Aorta (tissue), 5 donors: Measurements from ENCODE around the gene AFG1L. TPM values are rescaled to one million over a fixed set of nuclear protein-coding genes. Genes with fewer than 3 reads are reported as not detected.

Source experiments
- ATAC-seq: fragments of 200-7000 bp; cut with Tn5 transposase; one replicate; pipeline ENCODE4 v1.9.1; 2022; ENCODE audit warnings: moderate library complexity; ENCODE audit not compliant: low FRiP score
- DNase-seq, 2 donors: peaks; one replicate each; pipeline ENCODE4 v3.0.0-alpha.2; 2020
- H3K27ac ChIP-seq, 2 donors: one replicate each; pipeline ENCODE4 v1.5.1; 2013; ENCODE audit warnings: low read length in 2 of 2, mild to moderate bottlenecking in 2 of 2, moderate library complexity in 2 of 2, control low read depth in 1 of 2, inconsistent platforms in 1 of 2, low read depth in 1 of 2
- H3K27me3 ChIP-seq, 2 donors: one replicate each; pipeline ENCODE4 v1.6.1; 2013; ENCODE audit warnings: control low read depth in 1 of 2, low read length in 1 of 2, mild to moderate bottlenecking in 1 of 2, moderate library complexity in 1 of 2; ENCODE audit not compliant: insufficient read depth in 2 of 2, control insufficient read depth in 1 of 2
- H3K36me3 ChIP-seq, 2 donors: one replicate each; pipeline ENCODE4 v1.6.1; 2013; ENCODE audit warnings: control low read depth in 1 of 2, low read length in 1 of 2, mild to moderate bottlenecking in 1 of 2; ENCODE audit not compliant: insufficient read depth in 2 of 2, control insufficient read depth in 1 of 2
- H3K4me1 ChIP-seq, 2 donors: one replicate each; pipeline ENCODE4 v1.6.1; 2013; ENCODE audit warnings: low read length in 2 of 2, control low read depth in 1 of 2, mild to moderate bottlenecking in 1 of 2, moderate library complexity in 1 of 2; ENCODE audit not compliant: insufficient read depth in 2 of 2, control insufficient read depth in 1 of 2
- H3K4me3 ChIP-seq, 2 donors: one replicate each; pipeline ENCODE4 v1.5.1; 2013; ENCODE audit warnings: low read length in 2 of 2, control low read depth in 1 of 2, mild to moderate bottlenecking in 1 of 2
- H3K9me3 ChIP-seq: one replicate; pipeline ENCODE4 v1.6.1; 2013; ENCODE audit warnings: mild to moderate bottlenecking, low read length; ENCODE audit not compliant: control insufficient read depth
- WGBS, 2 donors: extraction: QIAGEN DNeasy Blood & Tissue Kit; methylation state at CpG; one replicate each; pipeline ENCODE4 v1.1.7; 2013; 5-methylcytosine and 5-hydroxymethylcytosine counted together
- intact Hi-C, 2 donors: fragments of 100-400 bp; cut with DNase I; formaldehyde crosslinking; loops; one replicate each; pipeline versions ENCODE4 v1.14.2 to v1.15.0; 2022
- polyA plus RNA-seq, 2 donors: library from polyadenylated mRNA; stranded (reverse); fragments of 200-250 nt; gene quantifications; one replicate each; pipeline ENCODE4 v1.2.3, GENCODE V29; 2013
- total RNA-seq, 2 donors: library from RNA; stranded (reverse); fragmentation: NEBNext Ultra II Directional; extraction: Animal tissue kit (Norgen Biotek cat#: 25700); gene quantifications; one replicate each; pipeline ENCODE4 v1.2.1, GENCODE V29; 2021
- donor health status: healthy with polysubstance abuse.
- donor health status: Bipolar disorder and iron deficiency.
- donor health status: DM: no; HTN: no; CAD: no.
- donor health status: DM: no; HTN: no; CAD: no.
- donor health status: DM: yes; HTN: yes; CAD: no.

AFG1L gene
- total and polyA plus RNA-seq, 4 donors = 0.95 to 9.8 (median 5.4) TPM

DNA sequence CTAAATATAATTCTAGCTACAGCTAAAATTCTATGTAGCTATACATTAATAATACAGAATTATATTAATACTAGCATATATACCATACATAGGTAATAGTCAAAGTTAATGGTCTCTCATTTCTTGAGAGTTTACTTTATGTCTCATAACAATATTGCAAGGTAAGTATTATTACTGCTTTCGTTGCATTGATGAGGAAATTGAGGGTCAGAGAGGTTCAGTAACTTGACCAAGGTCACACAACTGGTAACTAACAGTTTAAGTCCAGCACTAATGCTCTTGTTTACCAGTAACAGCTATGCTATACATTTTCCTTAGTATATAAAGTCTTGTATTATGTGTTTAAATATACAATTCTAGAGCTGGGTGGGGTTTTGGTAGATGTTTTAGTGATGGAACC is 67.6 kb downstream of the AFG1L start:
- ATAC-seq (no peak), DNase-seq (no peak)
- 93 to 95% methylated on average over 1 of the region's 1 CpG for WGBS, 2 donors
- Histone ChIP-seq H3K4me1 (no peaks in the 10 kb centered on the region), H3K27ac (no peak overlapping the region), H3K9me3 (no peaks in the 10 kb centered on the region), H3K36me3 (no peaks in the 10 kb centered on the region), H3K4me3 (no peak overlapping the region), H3K27me3 (no peaks in the 10 kb centered on the region)
- intact Hi-C loops = no loop called here

DNA sequence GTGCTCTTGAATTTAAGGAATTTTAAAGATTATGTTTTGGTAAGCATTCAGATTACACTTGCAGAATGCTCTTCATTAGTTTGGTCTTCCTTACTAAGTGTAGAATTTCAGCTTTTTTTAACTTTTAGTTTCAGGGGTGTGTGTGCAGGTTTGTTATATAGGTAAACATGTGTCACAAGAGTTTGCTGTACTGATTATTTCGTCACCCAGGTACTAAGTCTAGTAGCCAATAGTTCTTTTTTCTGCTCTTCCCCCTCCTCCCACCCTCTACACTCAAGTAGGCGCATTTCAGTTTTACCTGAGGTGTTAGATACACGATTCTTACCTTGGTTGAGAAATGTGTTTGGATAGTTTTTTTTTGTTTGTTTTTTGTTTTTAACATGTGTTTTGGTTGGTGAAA is 68.3 kb downstream of the AFG1L start:
- H3K27ac ChIP-seq = no peak overlapping the region
- no peaks in the 10 kb centered on the region for H3K36me3 ChIP-seq
- no peaks in the 10 kb centered on the region for H3K9me3 ChIP-seq
- no peaks in the 10 kb centered on the region for H3K27me3 ChIP-seq
- no peaks in the 10 kb centered on the region for H3K4me1 ChIP-seq
- 88 to 91% methylated on average over 3 of the region's 3 CpGs for WGBS, 2 donors
- no peak overlapping the region for H3K4me3 ChIP-seq
- DNase-seq (no peak), ATAC-seq (no peak)
- intact Hi-C loops = no loop called here

DNA sequence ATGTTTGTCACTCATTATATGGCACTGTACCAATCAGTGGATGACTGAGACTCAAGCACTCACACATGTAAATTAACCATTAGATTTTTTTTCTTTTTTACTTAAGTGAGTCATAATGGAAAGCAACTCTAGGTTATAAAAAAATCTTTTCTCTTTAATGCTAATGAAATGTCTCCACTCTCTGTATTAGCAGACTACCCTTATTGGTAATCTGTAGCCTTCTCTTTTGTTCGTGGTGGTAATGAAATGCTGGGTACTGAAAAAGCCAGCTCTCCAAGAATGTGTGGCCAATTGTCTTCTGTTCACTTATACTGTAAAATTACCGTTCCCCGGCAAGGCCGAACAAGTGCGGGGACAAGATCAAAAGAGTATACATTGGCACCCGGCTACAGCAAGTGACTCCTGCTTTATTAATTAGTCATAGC is 69.0 kb downstream of the AFG1L start:
- DNase-seq (no peak), ATAC-seq (no peak)
- no peak overlapping the region for H3K4me3 ChIP-seq
- H3K36me3 ChIP-seq = no peaks in the 10 kb centered on the region
- H3K4me1 ChIP-seq = no peaks in the 10 kb centered on the region
- 91 to 93% methylated on average over 6 of the region's 6 CpGs for WGBS, 2 donors
- intact Hi-C loops = no loop called here
- H3K27ac ChIP-seq = no peak overlapping the region
- H3K9me3 ChIP-seq = no peaks in the 10 kb centered on the region
- H3K27me3 ChIP-seq = no peaks in the 10 kb centered on the region

DNA sequence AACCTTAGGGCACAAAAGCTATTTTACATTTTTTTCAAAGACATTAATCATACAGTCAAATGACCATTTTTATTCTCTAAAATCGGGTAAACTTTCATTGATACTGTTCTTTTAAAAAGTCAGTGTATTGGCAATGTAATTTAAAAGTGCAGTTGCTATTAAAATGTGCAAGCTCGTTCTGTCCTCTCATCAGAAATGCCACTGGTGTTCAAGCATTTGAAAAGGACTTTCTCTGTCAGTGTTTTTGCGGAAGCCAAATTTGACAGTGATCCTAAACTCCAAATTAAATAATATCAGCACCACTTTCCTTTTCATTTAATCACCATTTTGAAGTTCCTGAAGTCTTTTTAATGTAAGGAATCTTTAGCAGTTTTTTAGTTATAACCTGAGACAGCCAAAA is 69.6 kb downstream of the AFG1L start:
- Histone ChIP-seq H3K36me3 (no peaks in the 10 kb centered on the region), H3K4me3 (no peak overlapping the region), H3K27ac (no peak overlapping the region), H3K4me1 (no peaks in the 10 kb centered on the region), H3K9me3 (no peaks in the 10 kb centered on the region), H3K27me3 (no peaks in the 10 kb centered on the region)
- intact Hi-C loops = no loop called here
- DNase-seq (no peak), ATAC-seq (no peak)
- WGBS, 2 donors = 83 to 84% methylated on average over 3 of the region's 3 CpGs

DNA sequence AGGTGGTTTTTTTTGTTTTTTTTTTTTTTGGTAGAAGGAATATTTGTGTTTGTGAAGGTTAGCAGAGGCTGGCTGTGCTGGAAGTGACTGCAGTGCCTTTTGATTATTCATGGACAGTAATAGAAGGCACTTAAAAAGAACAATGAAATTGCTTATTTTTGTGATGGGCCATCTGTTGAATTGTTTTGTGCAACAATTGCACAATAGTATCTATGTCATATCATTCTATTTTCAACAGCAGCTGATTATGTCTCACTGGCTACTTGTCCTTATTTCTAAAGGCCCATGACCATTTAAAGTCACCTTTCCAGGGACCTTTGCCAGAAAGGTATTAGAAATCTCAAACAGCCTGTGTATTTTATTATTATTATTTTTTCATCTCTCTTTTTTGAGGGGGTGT is 70.6 kb downstream of the AFG1L start:
- intact Hi-C loops = no loop called here
- no peak overlapping the region for H3K27ac ChIP-seq
- no peaks in the 10 kb centered on the region for H3K9me3 ChIP-seq
- H3K4me3 ChIP-seq = no peak overlapping the region
- no peaks in the 10 kb centered on the region for H3K27me3 ChIP-seq
- DNase-seq (no peak), ATAC-seq (no peak)
- H3K4me1 ChIP-seq = no peaks in the 10 kb centered on the region
- H3K36me3 ChIP-seq = peaks cover 0 to 4% of the 10 kb centered on the region in 2 donors

DNA sequence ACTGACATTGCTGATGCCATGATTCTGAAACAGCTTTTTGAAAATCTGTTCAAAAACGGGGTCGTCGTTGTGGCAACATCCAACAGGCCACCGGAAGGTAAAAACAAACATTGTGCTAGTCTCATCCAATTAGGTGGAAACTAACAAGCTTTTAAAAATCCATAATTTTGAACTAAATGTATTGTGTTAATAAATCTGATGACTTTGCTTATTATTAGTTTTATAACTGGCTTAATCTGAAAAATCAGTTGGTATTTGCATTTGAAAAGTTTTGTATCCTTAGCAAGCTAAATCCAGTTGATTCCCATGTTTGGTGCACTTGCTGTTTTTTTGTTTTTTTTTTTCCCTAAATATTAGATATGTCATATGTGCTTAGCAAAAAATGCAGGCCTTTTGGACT is 71.4 kb downstream of the AFG1L start:
- Histone ChIP-seq H3K4me3 (no peak overlapping the region), H3K27ac (no peak overlapping the region), H3K27me3 (no peaks in the 10 kb centered on the region), H3K36me3 (peaks cover 0 to 5% of the 10 kb centered on the region in 2 donors), H3K9me3 (no peaks in the 10 kb centered on the region), H3K4me1 (no peaks in the 10 kb centered on the region)
- DNase-seq (no peak), ATAC-seq (no peak)
- 97 to 98% methylated on average over 4 of the region's 4 CpGs for WGBS, 2 donors
- intact Hi-C loops = no loop called here

DNA sequence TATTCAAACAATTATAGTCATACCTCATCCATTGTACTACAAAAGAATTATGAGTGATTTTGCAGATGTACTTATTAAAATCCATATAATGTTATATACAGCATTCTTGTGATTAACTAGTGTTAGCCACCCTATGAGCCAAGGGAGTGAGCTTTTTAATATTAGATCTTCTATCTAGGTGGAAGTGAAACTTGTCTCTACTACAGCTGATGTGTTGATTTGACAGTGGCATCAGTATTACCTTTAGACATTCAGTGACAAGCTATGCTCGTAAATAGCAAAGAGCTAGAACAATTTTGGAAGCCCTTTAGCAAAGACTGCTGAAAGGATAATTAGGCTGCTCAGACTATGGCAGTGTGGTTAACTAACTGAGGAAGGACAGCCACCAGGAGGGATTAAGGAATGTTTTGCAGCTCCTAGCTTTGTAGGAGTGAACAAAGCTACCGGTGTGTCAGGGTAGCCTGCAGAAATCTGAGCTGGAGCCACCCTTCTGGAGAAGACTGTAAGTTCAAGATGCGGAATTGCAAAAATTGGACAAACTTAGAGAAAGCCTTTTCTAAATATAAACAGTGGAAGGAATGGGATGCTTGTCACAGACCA is 73.7 kb downstream of the AFG1L start:
- no peak for ATAC-seq
- no peaks in the 10 kb centered on the region for H3K4me1 ChIP-seq
- WGBS, 2 donors = 90 to 93% methylated on average over 3 of the region's 3 CpGs
- no peaks in the 10 kb centered on the region for H3K27me3 ChIP-seq
- no peak overlapping the region for H3K4me3 ChIP-seq
- intact Hi-C loops = no loop called here
- DNase-seq = no peak
- no peak overlapping the region for H3K27ac ChIP-seq
- H3K36me3 ChIP-seq = peaks cover 0 to 5% of the 10 kb centered on the region in 2 donors
- H3K9me3 ChIP-seq = no peaks in the 10 kb centered on the region

DNA sequence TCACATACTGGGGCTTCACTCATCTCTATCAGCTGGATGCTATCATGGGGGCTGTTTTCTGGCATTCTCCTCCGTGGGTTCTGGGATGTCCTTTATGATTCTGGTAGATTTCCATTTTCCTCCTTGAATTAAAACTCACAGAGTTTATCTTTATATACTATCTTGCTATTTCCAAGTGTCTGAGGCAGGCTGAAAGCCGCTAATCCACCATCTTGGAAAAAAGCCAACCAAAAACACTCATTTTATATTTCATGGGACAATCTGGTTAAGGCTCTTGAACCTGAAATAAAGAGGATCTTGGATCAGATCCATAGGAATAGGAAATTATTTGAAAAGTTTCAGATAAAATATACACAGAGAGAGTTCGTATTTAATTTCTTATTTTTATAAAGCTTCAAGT is 86.0 kb downstream of the AFG1L start:
- H3K27ac ChIP-seq = no peak overlapping the region
- 82 to 84% methylated on average over 3 of the region's 3 CpGs for WGBS, 2 donors
- H3K4me1 ChIP-seq = no peaks in the 10 kb centered on the region
- H3K27me3 ChIP-seq = no peaks in the 10 kb centered on the region
- H3K36me3 ChIP-seq = no peaks in the 10 kb centered on the region
- intact Hi-C loops = no loop called here
- H3K9me3 ChIP-seq = no peaks in the 10 kb centered on the region
- no peak overlapping the region for H3K4me3 ChIP-seq
- ATAC-seq (no peak), DNase-seq (no peak)

DNA sequence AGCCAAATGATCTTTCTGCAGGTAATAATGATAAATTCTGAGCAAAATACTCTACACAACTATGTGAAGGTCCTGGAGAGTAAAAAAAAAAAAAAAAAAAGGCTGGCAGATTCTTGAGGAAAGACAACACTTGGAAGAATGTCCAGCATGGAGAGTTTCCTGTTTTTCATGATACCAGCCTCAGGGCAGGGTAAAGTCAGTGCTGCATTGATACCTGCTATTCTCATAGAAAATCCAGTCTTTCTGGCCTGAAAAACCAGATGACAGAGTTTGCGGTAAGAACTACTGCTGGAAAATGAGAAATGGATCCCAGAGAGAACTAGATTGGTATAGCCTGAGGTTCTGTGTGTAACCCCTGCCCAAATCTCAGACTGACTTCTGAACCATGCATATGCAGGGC is 89.1 kb downstream of the AFG1L start:
- Histone ChIP-seq H3K27me3 (no peaks in the 10 kb centered on the region), H3K27ac (no peak overlapping the region), H3K36me3 (no peaks in the 10 kb centered on the region), H3K9me3 (no peaks in the 10 kb centered on the region), H3K4me1 (no peaks in the 10 kb centered on the region), H3K4me3 (no peak overlapping the region)
- no peak for DNase-seq
- 94 to 98% methylated on average over 1 of the region's 1 CpG for WGBS, 2 donors
- intact Hi-C loops = no loop called here
- no peak for ATAC-seq
